Esophagus muscularis mucosa (tissue), 4 donors: ENCODE data around the gene PATL1. TPM values are rescaled to one million over a fixed set of nuclear protein-coding genes. Genes with fewer than 3 reads are reported as not detected.

Experiments used
- DNase-seq: peaks from one replicate; pipeline ENCODE4 v3.0.0-alpha.2; 2017; ENCODE audit errors: extremely low spot score
- H3K27ac ChIP-seq, 4 donors: fragments of 200-600 bp; sonication (generic); replicated peaks in 1 of 4; 1 replicate in 3 of 4; 2 replicates in 1 of 4; pipeline ENCODE4 v1.5.1; 2016 to 2019; ENCODE audit warnings: mild to moderate bottlenecking in 1 of 4
- H3K27me3 ChIP-seq, 4 donors: fragments of 200-600 bp; sonication (generic); one replicate each; pipeline versions ENCODE4 v1.5.1 to v1.6.0; 2016 to 2019
- H3K36me3 ChIP-seq, 4 donors: fragments of 200-600 bp; sonication (generic); one replicate each; pipeline ENCODE4 v1.5.1; 2016 to 2019
- H3K4me1 ChIP-seq, 4 donors: fragments of 200-600 bp; sonication (generic); one replicate each; pipeline ENCODE4 v1.5.1; 2016 to 2019
- H3K4me3 ChIP-seq, 4 donors: fragments of 200-600 bp; sonication (generic); 1 replicate in 2 of 4; 2 replicates in 2 of 4; pipeline ENCODE4 v1.5.1; 2016 to 2019; ENCODE audit warnings: mild to moderate bottlenecking in 4 of 4, moderate library complexity in 1 of 4
- H3K9me3 ChIP-seq, 4 donors: fragments of 200-600 bp; sonication (generic); 1 replicate in 3 of 4; 2 replicates in 1 of 4; pipeline ENCODE4 v1.5.1; 2016 to 2019
- CTCF ChIP-seq, 3 experiments: fragments of 200-600 bp in 2 of 3; fragments of 450-650 bp in 1 of 3; sonication (generic) in 2 of 3; IDR thresholded peaks; one replicate each; pipeline ENCODE4 v1.5.1; 2017 to 2019; ENCODE audit warnings: antibody characterized with exemption in 3 of 3, mild to moderate bottlenecking in 2 of 3, moderate library complexity in 1 of 3
- EP300 ChIP-seq: sonication (generic); formaldehyde crosslinking; IDR thresholded peaks from one replicate; pipeline ENCODE4 v1.6.1; 2017; ENCODE audit warnings: antibody characterized with exemption
- POLR2A ChIP-seq: fragments of 450-650 bp; IDR thresholded peaks from one replicate; pipeline ENCODE4 v1.6.1; 2017; ENCODE audit warnings: antibody characterized with exemption, moderate library complexity, mild to moderate bottlenecking, low read depth
- POLR2AphosphoS5 ChIP-seq, 2 donors: sonication (generic); formaldehyde crosslinking; IDR thresholded peaks; one replicate each; pipeline ENCODE4 v1.6.1; 2017; ENCODE audit warnings: antibody characterized with exemption in 2 of 2
- WGBS: methylation state at CpG from one replicate; pipeline ENCODE4 v1.1.5; 2018; 5-methylcytosine and 5-hydroxymethylcytosine counted together
- intact Hi-C: fragments of 100-400 bp; cut with DNase I; formaldehyde crosslinking; loops from one replicate; pipeline ENCODE4 v1.15.1; 2023
- total RNA-seq, 4 donors: library from RNA; depleted of rRNA; stranded (reverse); fragments of >200 nt; gene quantifications; one replicate each; pipeline versions ENCODE4 v1.1.0 to v1.2.1, GENCODE V29; 2016

PATL1 gene
- total RNA-seq, 4 donors from 2014 or later: 12.5 to 18.5 (median 16.1) TPM

GRCh38 chr11:59654893-59655292 lies 13.9 kb downstream of the PATL1 start:
- WGBS: 88% methylated on average over 4 of the region's 4 CpGs
- DNase-seq: no peak
- Histone ChIP-seq H3K36me3 (peaks cover 92 to 100% (median 95%) of the 10 kb centered on the region in 4 donors), H3K9me3 (no peaks in the 10 kb centered on the region), H3K27me3 (no peaks in the 10 kb centered on the region), H3K4me1 (peaks cover 0 to under 1% (median 0%) of the 10 kb centered on the region in 4 donors), H3K27ac (no peak overlapping the region), H3K4me3 (no peak overlapping the region)
- intact Hi-C loops: no loop called here
- no peak for TF ChIP-seq POLR2AphosphoS5 (IDR thresholded peaks at IDR 0.05)
- TF ChIP-seq EP300: no peak
- TF ChIP-seq CTCF (IDR thresholded peaks at IDR 0.05): no peak
- TF ChIP-seq POLR2A: no peak

GRCh38 chr11:59647245-59647980 lies 21.4 kb downstream of the PATL1 start:
- H3K27ac ChIP-seq: no peak overlapping the region
- H3K4me1 ChIP-seq: peaks cover 0 to 13% (median 6%) of the 10 kb centered on the region in 4 donors
- intact Hi-C loops: no loop called here
- no peaks in the 10 kb centered on the region for H3K9me3 ChIP-seq
- no peak for DNase-seq
- H3K27me3 ChIP-seq: no peaks in the 10 kb centered on the region
- 75% methylated on average over 3 of the region's 3 CpGs for WGBS
- H3K36me3 ChIP-seq: peaks cover 63 to 97% (median 82%) of the 10 kb centered on the region in 4 donors
- TF ChIP-seq POLR2AphosphoS5 (IDR thresholded peaks at IDR 0.05) (no peak), CTCF (IDR thresholded peaks at IDR 0.05) (no peak), POLR2A (no peak), EP300 (no peak)
- H3K4me3 ChIP-seq: no peak overlapping the region

- Histone ChIP-seq H3K36me3 (peaks cover 63 to 97% (median 83%) of the 10 kb centered on the region in 4 donors), H3K27ac (no peak overlapping the region)
These were observed 24.3 kb downstream of the PATL1 start for GRCh38 chr11:59644528-59644927.

GRCh38 chr11:59643390-59643789 lies 25.4 kb downstream of the PATL1 start:
- 83% methylated on average over 3 of the region's 3 CpGs for WGBS
- peaks cover 0 to 13% (median 6%) of the 10 kb centered on the region in 4 donors for H3K4me1 ChIP-seq
- H3K36me3 ChIP-seq: peaks cover 63 to 97% (median 83%) of the 10 kb centered on the region in 4 donors
- DNase-seq: no peak
- intact Hi-C loops: no loop called here
- no peak for TF ChIP-seq POLR2A
- TF ChIP-seq POLR2AphosphoS5 (IDR thresholded peaks at IDR 0.05): no peak
- no peak for TF ChIP-seq CTCF (IDR thresholded peaks at IDR 0.05)
- TF ChIP-seq EP300: no peak
- no peak overlapping the region for H3K4me3 ChIP-seq
- H3K27ac ChIP-seq: no peak overlapping the region
- H3K27me3 ChIP-seq: no peaks in the 10 kb centered on the region
- H3K9me3 ChIP-seq: no peaks in the 10 kb centered on the region

More at GRCh38 chr11:59644528-59644927, 24.3 kb downstream of the PATL1 start:
- Histone ChIP-seq H3K9me3 (no peaks in the 10 kb centered on the region), H3K4me1 (peaks cover 0 to 13% (median 6%) of the 10 kb centered on the region in 4 donors), H3K4me3 (no peak overlapping the region), H3K27me3 (no peaks in the 10 kb centered on the region)
- WGBS: 69% methylated on average over 3 of the region's 3 CpGs
- TF ChIP-seq POLR2A (no peak), CTCF (IDR thresholded peaks at IDR 0.05) (no peak), EP300 (no peak), POLR2AphosphoS5 (IDR thresholded peaks at IDR 0.05) (no peak)
- no peak for DNase-seq
- intact Hi-C loops: no loop called here
